HEK293 (cell line): ENCODE data around the gene ZBED3.

Experiments
- CTCF ChIA-PET: fragments of 350-600 bp; formaldehyde crosslinking; extraction: SDS; loops from one replicate; lab custom pipeline; 2021; ENCODE audit warnings: antibody characterized with exemption; lab: Yijun Ruan, JAX
- POLR2A ChIA-PET: fragments of 300-600 bp; formaldehyde crosslinking; extraction: SDS; loops from one replicate; lab custom pipeline; 2020; ENCODE audit warnings: antibody characterized with exemption, inconsistent platforms; lab: Yijun Ruan, JAX
- H3K27ac ChIP-seq: fragments of 200-500 bp; sonication (Bioruptor generic); 2 replicates; pipeline ENCODE4 v1.5.1; 2014; ENCODE audit warnings: low read depth, low read length, control low read depth, inconsistent platforms; ENCODE audit errors: extremely low read depth
- H3K36me3 ChIP-seq, 2 experiments: fragments of 200-500 bp in 1 of 2; sonication (Bioruptor generic) in 1 of 2; 1 replicate in 1 of 2; 2 replicates in 1 of 2; pipeline ENCODE4 v1.5.1; 2014 to 2017; ENCODE audit warnings: inconsistent platforms in 2 of 2, low read length in 2 of 2; ENCODE audit not compliant: control insufficient read depth in 2 of 2, insufficient read depth in 1 of 2
- H3K4me1 ChIP-seq: fragments of 200-500 bp; sonication (Bioruptor generic); 2 replicates; pipeline ENCODE4 v1.5.1; 2014; ENCODE audit warnings: mild to moderate bottlenecking, low read length, inconsistent platforms; ENCODE audit not compliant: control insufficient read depth, insufficient read depth
- H3K4me3 ChIP-seq: 2 replicates; pipeline ENCODE4 v1.5.1; 2011; ENCODE audit warnings: low read depth, mild to moderate bottlenecking, control low read depth, low read length, moderate library complexity
- H3K9me3 ChIP-seq: fragments of 200-500 bp; sonication (Bioruptor generic); 2 replicates; pipeline ENCODE4 v1.5.1; 2014; ENCODE audit warnings: low read depth, low read length, inconsistent platforms; ENCODE audit not compliant: control insufficient read depth, insufficient read depth
- BCL11B ChIP-seq: fragments of 450-650 bp; formaldehyde crosslinking; IDR thresholded peaks from 2 replicates; pipeline ENCODE4 v1.5.1; 2016; ENCODE audit warnings: low read depth, missing biosample characterization, missing genetic modification characterization
- KLF16 ChIP-seq: fragments of 450-650 bp; formaldehyde crosslinking; IDR thresholded peaks from 2 replicates; pipeline ENCODE4 v1.5.1; 2017; ENCODE audit warnings: missing biosample characterization, missing genetic modification characterization
- OSR2 ChIP-seq: fragments of 450-650 bp; formaldehyde crosslinking; IDR thresholded peaks from 2 replicates; pipeline ENCODE4 v1.5.1; 2016; ENCODE audit warnings: missing biosample characterization, missing genetic modification characterization
- SP3 ChIP-seq: fragments of 450-650 bp; formaldehyde crosslinking; IDR thresholded peaks from 2 replicates; pipeline ENCODE4 v1.5.1; 2016; ENCODE audit warnings: missing biosample characterization, missing genetic modification characterization
- YY1 ChIP-seq: fragments of 450-650 bp; formaldehyde crosslinking; IDR thresholded peaks from 2 replicates; pipeline ENCODE4 v1.5.1; 2018; ENCODE audit warnings: missing biosample characterization, missing genetic modification characterization
- ZBTB21 ChIP-seq: fragments of 450-650 bp; formaldehyde crosslinking; IDR thresholded peaks from 2 replicates; pipeline ENCODE4 v1.5.1; 2017; ENCODE audit warnings: missing biosample characterization, missing genetic modification characterization
- ZBTB8A ChIP-seq: fragments of 450-650 bp; formaldehyde crosslinking; IDR thresholded peaks from 2 replicates; pipeline ENCODE4 v1.5.1; 2016; ENCODE audit warnings: missing biosample characterization, missing genetic modification characterization
- ZFP69B ChIP-seq: fragments of 450-650 bp; formaldehyde crosslinking; IDR thresholded peaks from 2 replicates; pipeline ENCODE4 v1.5.1; 2016; ENCODE audit warnings: missing biosample characterization, missing genetic modification characterization
- ZNF157 ChIP-seq: fragments of 450-650 bp; formaldehyde crosslinking; IDR thresholded peaks from 2 replicates; pipeline ENCODE4 v1.5.1; 2016; ENCODE audit warnings: missing biosample characterization, missing genetic modification characterization
- ZNF184 ChIP-seq: fragments of 450-650 bp; IDR thresholded peaks from 2 replicates; pipeline ENCODE4 v1.5.1; 2018; ENCODE audit warnings: missing biosample characterization, mild to moderate bottlenecking, missing genetic modification characterization
- ZNF266 ChIP-seq: fragments of 450-650 bp; formaldehyde crosslinking; IDR thresholded peaks from 2 replicates; pipeline ENCODE4 v1.5.1; 2016; ENCODE audit warnings: missing biosample characterization, missing genetic modification characterization, low read depth
- ZNF311 ChIP-seq: fragments of 450-650 bp; formaldehyde crosslinking; IDR thresholded peaks from 2 replicates; pipeline ENCODE4 v1.5.1; 2017; ENCODE audit warnings: missing biosample characterization, missing genetic modification characterization, borderline replicate concordance
- ZNF335 ChIP-seq: fragments of 450-650 bp; formaldehyde crosslinking; conservative IDR thresholded peaks from 2 replicates; pipeline ENCODE4 v1.5.1; 2016; ENCODE audit warnings: missing biosample characterization, missing genetic modification characterization
- ZNF366 ChIP-seq: fragments of 450-650 bp; formaldehyde crosslinking; conservative IDR thresholded peaks from 2 replicates; pipeline ENCODE4 v1.5.1; 2016; ENCODE audit warnings: missing biosample characterization, missing genetic modification characterization
- ZNF416 ChIP-seq: fragments of 450-650 bp; formaldehyde crosslinking; IDR thresholded peaks from 2 replicates; pipeline ENCODE4 v1.5.1; 2016; ENCODE audit warnings: missing biosample characterization, missing genetic modification characterization
- ZNF529 ChIP-seq: fragments of 450-650 bp; formaldehyde crosslinking; IDR thresholded peaks from 2 replicates; pipeline ENCODE4 v1.5.1; 2017; ENCODE audit warnings: missing genetic modification characterization, missing biosample characterization; ENCODE audit not compliant: insufficient replicate concordance
- ZNF558 ChIP-seq: fragments of 450-650 bp; formaldehyde crosslinking; IDR thresholded peaks from 2 replicates; pipeline ENCODE4 v1.5.1; 2016; ENCODE audit warnings: missing biosample characterization, missing genetic modification characterization
- ZNF561 ChIP-seq: fragments of 450-650 bp; IDR thresholded peaks from 2 replicates; pipeline ENCODE4 v1.5.1; 2018; ENCODE audit warnings: missing biosample characterization, missing genetic modification characterization, borderline replicate concordance
- ZNF600 ChIP-seq: fragments of 450-650 bp; formaldehyde crosslinking; IDR thresholded peaks from 2 replicates; pipeline ENCODE4 v1.5.1; 2016; ENCODE audit warnings: missing biosample characterization, missing genetic modification characterization
- ZNF629 ChIP-seq: fragments of 450-650 bp; formaldehyde crosslinking; IDR thresholded peaks from 2 replicates; pipeline ENCODE4 v1.5.1; 2017; ENCODE audit warnings: missing biosample characterization, missing genetic modification characterization
- ZNF660 ChIP-seq: fragments of 450-650 bp; IDR thresholded peaks from 2 replicates; pipeline ENCODE4 v1.5.1; 2018; ENCODE audit warnings: missing biosample characterization, mild to moderate bottlenecking, missing genetic modification characterization
- ZNF777 ChIP-seq: fragments of 450-650 bp; formaldehyde crosslinking; IDR thresholded peaks from 2 replicates; pipeline ENCODE4 v1.5.1; 2017; ENCODE audit warnings: missing biosample characterization, missing genetic modification characterization, borderline replicate concordance
- ZXDB ChIP-seq: fragments of 450-650 bp; formaldehyde crosslinking; IDR thresholded peaks from 2 replicates; pipeline ENCODE4 v1.5.1; 2016; ENCODE audit warnings: missing biosample characterization, missing genetic modification characterization
- TF ChIP-seq, protein P1 (sequence below): fragments of 450-650 bp; formaldehyde crosslinking; IDR thresholded peaks from 2 replicates; pipeline ENCODE4 v1.5.1; 2017; ENCODE audit warnings: missing biosample characterization, missing genetic modification characterization
- TF ChIP-seq, protein P2 (sequence below): fragments of 450-650 bp; formaldehyde crosslinking; IDR thresholded peaks from 2 replicates; pipeline ENCODE4 v1.5.0; 2017; ENCODE audit warnings: missing biosample characterization, missing genetic modification characterization, borderline replicate concordance
- TF ChIP-seq, protein P3 (sequence below): sonication (generic); formaldehyde crosslinking; IDR thresholded peaks from 2 replicates; pipeline ENCODE4 v1.8.1; 2022; ENCODE audit warnings: mild to moderate bottlenecking, moderate library complexity, missing genetic modification reagents
- TF ChIP-seq, protein P4 (sequence below): fragments of 450-650 bp; formaldehyde crosslinking; IDR thresholded peaks from 2 replicates; pipeline ENCODE4 v1.5.1; 2016; ENCODE audit warnings: missing biosample characterization, missing genetic modification characterization
- TF ChIP-seq, protein P5 (sequence below): fragments of 450-650 bp; formaldehyde crosslinking; IDR thresholded peaks from 2 replicates; pipeline ENCODE4 v1.5.1; 2016; ENCODE audit warnings: missing biosample characterization, missing genetic modification characterization
- TF ChIP-seq, protein P6 (sequence below): fragments of 450-650 bp; formaldehyde crosslinking; IDR thresholded peaks from 2 replicates; pipeline ENCODE4 v1.5.1; 2016; ENCODE audit warnings: missing biosample characterization, missing genetic modification characterization

ZBED3 gene

DNA sequence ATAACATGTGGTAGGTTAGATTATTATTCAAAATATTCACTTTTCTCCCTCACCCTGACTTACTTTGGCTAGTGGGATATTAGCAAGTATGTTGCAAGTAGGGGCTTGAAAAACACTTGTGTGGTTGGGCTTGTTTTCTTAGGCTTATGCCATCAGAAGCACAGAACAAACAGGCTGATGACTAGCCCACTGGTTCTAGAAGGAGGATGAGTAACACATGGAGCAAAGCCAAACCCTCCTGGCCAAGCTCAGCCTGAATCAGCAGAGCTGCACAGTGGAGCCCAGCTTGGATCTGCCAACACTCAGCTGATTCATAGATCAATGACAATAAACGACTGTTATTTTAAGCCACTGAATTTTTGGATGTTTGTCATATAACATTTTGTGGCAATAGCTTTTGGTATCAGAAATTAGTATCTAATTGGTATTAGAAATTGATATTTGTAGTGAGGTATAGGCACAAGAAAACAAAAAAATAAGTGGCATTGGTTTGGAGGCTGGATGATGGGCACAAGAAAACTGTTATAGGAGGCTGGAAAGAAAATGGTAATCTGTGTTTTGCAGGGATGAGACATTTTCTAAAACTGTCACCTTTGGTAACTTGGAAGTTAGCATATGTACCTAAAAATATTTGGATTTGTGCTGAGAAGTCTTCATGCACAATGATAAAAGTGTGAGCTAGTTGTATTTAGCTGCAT is 46.1 kb upstream of the ZBED3 start (continued):
- TF ChIP-seq ZNF311 (tag by site-specific recombination) (no peak), ZNF660 (peak; percentile 89), OSR2 (peak; percentile 85), ZNF600 (tag by site-specific recombination) (peak; percentile 40; the same call in 1 of the 2 replicates), ZNF416 (no peak), ZBTB21 (peak; percentile 68; the same call in 1 of the 2 replicates), ZXDB (no peak), ZNF184 (peak; percentile 79), ZNF366 (peak; percentile 63), ZNF561 (tag by site-specific recombination) (no peak), ZNF629 (tag by site-specific recombination) (peak; percentile 84), KLF16 (tag by site-specific recombination) (no peak), ZNF335 (tag by site-specific recombination) (peak; percentile 71)
- TF ChIP-seq, protein P1, sequence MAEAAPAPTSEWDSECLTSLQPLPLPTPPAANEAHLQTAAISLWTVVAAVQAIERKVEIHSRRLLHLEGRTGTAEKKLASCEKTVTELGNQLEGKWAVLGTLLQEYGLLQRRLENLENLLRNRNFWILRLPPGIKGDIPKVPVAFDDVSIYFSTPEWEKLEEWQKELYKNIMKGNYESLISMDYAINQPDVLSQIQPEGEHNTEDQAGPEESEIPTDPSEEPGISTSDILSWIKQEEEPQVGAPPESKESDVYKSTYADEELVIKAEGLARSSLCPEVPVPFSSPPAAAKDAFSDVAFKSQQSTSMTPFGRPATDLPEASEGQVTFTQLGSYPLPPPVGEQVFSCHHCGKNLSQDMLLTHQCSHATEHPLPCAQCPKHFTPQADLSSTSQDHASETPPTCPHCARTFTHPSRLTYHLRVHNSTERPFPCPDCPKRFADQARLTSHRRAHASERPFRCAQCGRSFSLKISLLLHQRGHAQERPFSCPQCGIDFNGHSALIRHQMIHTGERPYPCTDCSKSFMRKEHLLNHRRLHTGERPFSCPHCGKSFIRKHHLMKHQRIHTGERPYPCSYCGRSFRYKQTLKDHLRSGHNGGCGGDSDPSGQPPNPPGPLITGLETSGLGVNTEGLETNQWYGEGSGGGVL = peak; percentile 15; the same call in 1 of the 2 replicates

DNA sequence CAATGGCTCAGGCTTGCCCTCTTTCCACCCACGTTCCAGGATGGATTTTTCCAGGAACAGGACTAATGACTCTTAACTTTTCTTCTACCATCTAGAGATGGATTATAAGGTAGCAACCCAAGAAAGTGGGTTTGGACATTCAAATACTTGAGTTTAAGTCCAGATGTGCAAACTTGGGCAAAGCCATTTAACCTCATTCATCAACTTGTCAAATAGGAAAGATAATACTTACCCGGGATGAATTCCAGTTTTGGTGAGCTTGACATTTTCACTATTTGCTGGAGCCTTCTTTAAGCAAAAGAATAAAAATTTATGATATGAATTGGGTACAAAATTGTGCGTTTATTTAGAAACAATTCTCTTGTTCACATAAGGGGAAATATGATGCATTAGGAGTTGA is 44.3 kb upstream of the ZBED3 start:
- H3K4me3 ChIP-seq = no peak overlapping the region
- no peak overlapping the region for H3K27ac ChIP-seq
- no peaks in the 10 kb centered on the region for H3K9me3 ChIP-seq
- ChIA-PET POLR2A (no interaction called here), CTCF (interaction anchor here (2.1 kb wide), 1 partner anchor 13 kb away, joined by 7 read pairs; no protein-coding TSS in a partner anchor)
- no peaks in the 10 kb centered on the region for H3K4me1 ChIP-seq
- no peak for TF ChIP-seq YY1 (tag by site-specific recombination)
- TF ChIP-seq SP3 (tag by site-specific recombination) = no peak
- TF ChIP-seq, protein P2, sequence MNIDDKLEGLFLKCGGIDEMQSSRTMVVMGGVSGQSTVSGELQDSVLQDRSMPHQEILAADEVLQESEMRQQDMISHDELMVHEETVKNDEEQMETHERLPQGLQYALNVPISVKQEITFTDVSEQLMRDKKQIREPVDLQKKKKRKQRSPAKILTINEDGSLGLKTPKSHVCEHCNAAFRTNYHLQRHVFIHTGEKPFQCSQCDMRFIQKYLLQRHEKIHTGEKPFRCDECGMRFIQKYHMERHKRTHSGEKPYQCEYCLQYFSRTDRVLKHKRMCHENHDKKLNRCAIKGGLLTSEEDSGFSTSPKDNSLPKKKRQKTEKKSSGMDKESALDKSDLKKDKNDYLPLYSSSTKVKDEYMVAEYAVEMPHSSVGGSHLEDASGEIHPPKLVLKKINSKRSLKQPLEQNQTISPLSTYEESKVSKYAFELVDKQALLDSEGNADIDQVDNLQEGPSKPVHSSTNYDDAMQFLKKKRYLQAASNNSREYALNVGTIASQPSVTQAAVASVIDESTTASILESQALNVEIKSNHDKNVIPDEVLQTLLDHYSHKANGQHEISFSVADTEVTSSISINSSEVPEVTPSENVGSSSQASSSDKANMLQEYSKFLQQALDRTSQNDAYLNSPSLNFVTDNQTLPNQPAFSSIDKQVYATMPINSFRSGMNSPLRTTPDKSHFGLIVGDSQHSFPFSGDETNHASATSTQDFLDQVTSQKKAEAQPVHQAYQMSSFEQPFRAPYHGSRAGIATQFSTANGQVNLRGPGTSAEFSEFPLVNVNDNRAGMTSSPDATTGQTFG (tag by site-specific recombination) = no peak
- TF ChIP-seq ZBTB8A (tag by site-specific recombination) = no peak
- no peak for TF ChIP-seq ZNF558 (tag by site-specific recombination)
- no peak for TF ChIP-seq ZFP69B (tag by site-specific recombination)
- TF ChIP-seq, protein P3, sequence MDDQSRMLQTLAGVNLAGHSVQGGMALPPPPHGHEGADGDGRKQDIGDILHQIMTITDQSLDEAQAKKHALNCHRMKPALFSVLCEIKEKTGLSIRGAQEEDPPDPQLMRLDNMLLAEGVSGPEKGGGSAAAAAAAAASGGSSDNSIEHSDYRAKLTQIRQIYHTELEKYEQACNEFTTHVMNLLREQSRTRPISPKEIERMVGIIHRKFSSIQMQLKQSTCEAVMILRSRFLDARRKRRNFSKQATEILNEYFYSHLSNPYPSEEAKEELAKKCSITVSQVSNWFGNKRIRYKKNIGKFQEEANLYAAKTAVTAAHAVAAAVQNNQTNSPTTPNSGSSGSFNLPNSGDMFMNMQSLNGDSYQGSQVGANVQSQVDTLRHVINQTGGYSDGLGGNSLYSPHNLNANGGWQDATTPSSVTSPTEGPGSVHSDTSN (CRISPR knock-in tag) = no peak
- TF ChIP-seq, protein P4, sequence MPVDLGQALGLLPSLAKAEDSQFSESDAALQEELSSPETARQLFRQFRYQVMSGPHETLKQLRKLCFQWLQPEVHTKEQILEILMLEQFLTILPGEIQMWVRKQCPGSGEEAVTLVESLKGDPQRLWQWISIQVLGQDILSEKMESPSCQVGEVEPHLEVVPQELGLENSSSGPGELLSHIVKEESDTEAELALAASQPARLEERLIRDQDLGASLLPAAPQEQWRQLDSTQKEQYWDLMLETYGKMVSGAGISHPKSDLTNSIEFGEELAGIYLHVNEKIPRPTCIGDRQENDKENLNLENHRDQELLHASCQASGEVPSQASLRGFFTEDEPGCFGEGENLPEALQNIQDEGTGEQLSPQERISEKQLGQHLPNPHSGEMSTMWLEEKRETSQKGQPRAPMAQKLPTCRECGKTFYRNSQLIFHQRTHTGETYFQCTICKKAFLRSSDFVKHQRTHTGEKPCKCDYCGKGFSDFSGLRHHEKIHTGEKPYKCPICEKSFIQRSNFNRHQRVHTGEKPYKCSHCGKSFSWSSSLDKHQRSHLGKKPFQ (tag by site-specific recombination) = no peak
- TF ChIP-seq ZNF777 (tag by site-specific recombination) = no peak
- TF ChIP-seq, protein P5, sequence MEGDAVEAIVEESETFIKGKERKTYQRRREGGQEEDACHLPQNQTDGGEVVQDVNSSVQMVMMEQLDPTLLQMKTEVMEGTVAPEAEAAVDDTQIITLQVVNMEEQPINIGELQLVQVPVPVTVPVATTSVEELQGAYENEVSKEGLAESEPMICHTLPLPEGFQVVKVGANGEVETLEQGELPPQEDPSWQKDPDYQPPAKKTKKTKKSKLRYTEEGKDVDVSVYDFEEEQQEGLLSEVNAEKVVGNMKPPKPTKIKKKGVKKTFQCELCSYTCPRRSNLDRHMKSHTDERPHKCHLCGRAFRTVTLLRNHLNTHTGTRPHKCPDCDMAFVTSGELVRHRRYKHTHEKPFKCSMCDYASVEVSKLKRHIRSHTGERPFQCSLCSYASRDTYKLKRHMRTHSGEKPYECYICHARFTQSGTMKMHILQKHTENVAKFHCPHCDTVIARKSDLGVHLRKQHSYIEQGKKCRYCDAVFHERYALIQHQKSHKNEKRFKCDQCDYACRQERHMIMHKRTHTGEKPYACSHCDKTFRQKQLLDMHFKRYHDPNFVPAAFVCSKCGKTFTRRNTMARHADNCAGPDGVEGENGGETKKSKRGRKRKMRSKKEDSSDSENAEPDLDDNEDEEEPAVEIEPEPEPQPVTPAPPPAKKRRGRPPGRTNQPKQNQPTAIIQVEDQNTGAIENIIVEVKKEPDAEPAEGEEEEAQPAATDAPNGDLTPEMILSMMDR = no peak
- TF ChIP-seq ZNF529 (tag by site-specific recombination) = no peak
- TF ChIP-seq, protein P6, sequence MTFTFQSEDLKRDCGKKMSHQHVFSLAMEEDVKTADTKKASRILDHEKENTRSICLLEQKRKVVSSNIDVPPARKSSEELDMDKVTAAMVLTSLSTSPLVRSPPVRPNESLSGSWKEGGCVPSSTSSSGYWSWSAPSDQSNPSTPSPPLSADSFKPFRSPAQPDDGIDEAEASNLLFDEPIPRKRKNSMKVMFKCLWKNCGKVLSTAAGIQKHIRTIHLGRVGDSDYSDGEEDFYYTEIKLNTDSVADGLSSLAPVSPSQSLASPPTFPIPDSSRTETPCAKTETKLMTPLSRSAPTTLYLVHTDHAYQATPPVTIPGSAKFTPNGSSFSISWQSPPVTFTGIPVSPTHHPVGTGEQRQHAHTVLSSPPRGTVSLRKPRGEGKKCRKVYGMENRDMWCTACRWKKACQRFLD (tag by site-specific recombination) = no peak
- no peak for TF ChIP-seq ZNF157 (tag by site-specific recombination)
- TF ChIP-seq ZNF600 (tag by site-specific recombination) = no peak
- TF ChIP-seq ZNF311 (tag by site-specific recombination) = no peak
- no peak for TF ChIP-seq ZNF266 (tag by site-specific recombination)
- no peak for TF ChIP-seq BCL11B
- no peaks in the 10 kb centered on the region for H3K36me3 ChIP-seq
